AG08396 (cell line): Measurements from ENCODE around the gene NPR2.

ENCODE experiments used
- DNase-seq: peaks from one replicate; pipeline ENCODE4 v3.0.0; 2012; ENCODE audit warnings: low spot score, mixed read lengths

The NPR2 gene

GRCh38 chr9:35858458-35858857 lies 67.1 kb downstream of the NPR2 start:
- DNase-seq: no peak
